Fibroblast of the aortic adventitia (primary cell): ENCODE data around the gene NRIP3. TPM values are rescaled to one million over a fixed set of nuclear protein-coding genes. Genes with fewer than 3 reads are reported as not detected.

Experiments used
- DNase-seq: peaks from one replicate; pipeline ENCODE4 v3.0.0-alpha.2; 2010; ENCODE audit warnings: low read depth
- H3K4me3 ChIP-seq: 2 replicates; pipeline ENCODE4 v1.5.1; 2011; ENCODE audit warnings: low read depth, mild to moderate bottlenecking, control low read depth, low read length, moderate library complexity
- CTCF ChIP-seq: IDR thresholded peaks from 2 replicates; pipeline ENCODE4 v1.5.1; 2011; ENCODE audit warnings: mild to moderate bottlenecking, low read length, control low read depth, inconsistent platforms; ENCODE audit not compliant: insufficient read depth
- total RNA-seq: library from RNA; depleted of rRNA; stranded (reverse); fragments of >200 nt; gene quantifications from 2 replicates; pipeline ENCODE4 v1.2.3, GENCODE V29; 2012; ENCODE audit warnings: low replicate concordance

NRIP3 gene
- total RNA-seq, 1 donor = 21.3 TPM

DNA sequence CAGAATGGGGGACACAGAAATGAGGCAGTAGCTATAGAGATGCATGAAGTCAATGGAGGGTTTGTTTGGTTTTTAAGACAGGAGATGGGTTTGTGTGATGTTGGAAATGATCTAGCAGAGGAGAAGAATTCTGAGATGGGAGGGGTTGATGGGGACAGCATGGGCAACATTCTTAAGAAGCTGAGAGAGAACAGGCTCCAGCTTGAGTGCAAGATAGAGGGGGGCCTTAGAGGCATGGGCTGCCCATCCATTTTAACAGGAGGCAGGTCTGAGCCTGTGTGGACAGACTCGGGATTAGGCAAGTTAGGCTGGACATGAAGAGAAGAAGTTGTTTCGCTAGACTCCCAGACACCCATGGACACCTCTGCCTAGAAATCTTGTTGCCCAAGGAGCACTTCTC, 37.9 kb upstream of the NRIP3 start:
- DNase-seq = no peak

GRCh38 chr11:9040410-9040809, 36.6 kb upstream of the NRIP3 start:
- no peak for TF ChIP-seq CTCF
- DNase-seq = no peak
- H3K4me3 ChIP-seq = no peak overlapping the region

More for the DNA sequence above, 37.9 kb upstream of the NRIP3 start:
- TF ChIP-seq CTCF = no peak
- H3K4me3 ChIP-seq = no peak overlapping the region

- H3K4me3 ChIP-seq = no peak overlapping the region
- no peak for TF ChIP-seq CTCF
- no peak for DNase-seq
Measured at GRCh38 chr11:9039863-9040262, 36.1 kb upstream of the NRIP3 start.

GRCh38 chr11:9039198-9039597, 35.4 kb upstream of the NRIP3 start:
- H3K4me3 ChIP-seq = no peak overlapping the region
- DNase-seq = no peak
- TF ChIP-seq CTCF = no peak

DNA sequence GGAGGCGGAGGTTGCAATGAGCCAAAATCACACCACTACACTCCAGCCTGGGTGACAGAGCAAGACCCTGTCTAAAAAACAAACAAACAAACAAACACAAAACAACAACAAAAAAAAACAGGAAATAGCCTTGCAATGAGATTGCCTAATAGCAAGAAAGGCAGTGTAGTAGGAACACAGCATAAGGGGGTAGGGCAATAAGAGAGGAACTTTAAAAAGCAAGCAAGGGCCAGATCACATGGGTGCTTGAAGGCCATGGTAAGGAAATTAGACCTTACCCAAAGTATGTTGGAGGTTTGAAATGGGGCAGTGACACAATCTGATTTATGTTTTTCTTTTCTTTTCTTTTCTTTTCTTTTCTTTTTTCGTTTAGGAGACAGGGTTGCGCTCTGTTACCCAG, 34.7 kb upstream of the NRIP3 start:
- TF ChIP-seq CTCF = no peak
- DNase-seq = no peak

GRCh38 chr11:9037963-9038362, 34.2 kb upstream of the NRIP3 start:
- no peak overlapping the region for H3K4me3 ChIP-seq
- TF ChIP-seq CTCF = no peak
- DNase-seq = no peak

More for the DNA sequence above, 34.7 kb upstream of the NRIP3 start:
- no peak overlapping the region for H3K4me3 ChIP-seq

GRCh38 chr11:9037046-9037780, 33.4 kb upstream of the NRIP3 start:
- no peak for DNase-seq
- no peak overlapping the region for H3K4me3 ChIP-seq
- no peak for TF ChIP-seq CTCF
